GM21786 (cell line): ENCODE results near the gene FLT3.
"Not testable (repeated sequence)": the region's sequence is repeated elsewhere in the genome, so short reads cannot be mapped to it uniquely, and the experiment has no call there.

ENCODE experiments used
- ATAC-seq: cut with Tn5 transposase; IDR thresholded peaks from one replicate; pipeline ENCODE4 v1.9.1; 2021; ENCODE audit not compliant: unreplicated experiment

FLT3 gene

DNA sequence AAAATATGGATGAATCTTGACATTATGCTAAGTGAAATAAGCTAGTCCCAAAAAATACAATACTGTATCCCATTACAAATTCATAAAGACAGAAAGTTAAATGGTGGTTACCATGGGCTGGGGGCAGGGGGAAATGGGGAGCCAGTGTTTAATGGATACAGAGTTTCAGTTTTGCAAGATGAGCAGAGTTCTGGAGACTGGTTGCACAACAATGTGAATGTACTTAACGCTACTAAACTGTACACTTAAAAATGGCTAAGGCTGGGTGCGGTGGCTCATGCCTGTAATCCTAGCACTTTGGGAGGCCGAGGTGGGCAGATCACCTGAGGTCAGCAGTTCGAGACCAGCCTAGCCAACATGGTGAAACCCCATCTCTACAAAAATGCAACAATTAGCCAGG is 1.5 kb upstream of the FLT3 start:
- ATAC-seq, result not testable (repeated sequence)

DNA sequence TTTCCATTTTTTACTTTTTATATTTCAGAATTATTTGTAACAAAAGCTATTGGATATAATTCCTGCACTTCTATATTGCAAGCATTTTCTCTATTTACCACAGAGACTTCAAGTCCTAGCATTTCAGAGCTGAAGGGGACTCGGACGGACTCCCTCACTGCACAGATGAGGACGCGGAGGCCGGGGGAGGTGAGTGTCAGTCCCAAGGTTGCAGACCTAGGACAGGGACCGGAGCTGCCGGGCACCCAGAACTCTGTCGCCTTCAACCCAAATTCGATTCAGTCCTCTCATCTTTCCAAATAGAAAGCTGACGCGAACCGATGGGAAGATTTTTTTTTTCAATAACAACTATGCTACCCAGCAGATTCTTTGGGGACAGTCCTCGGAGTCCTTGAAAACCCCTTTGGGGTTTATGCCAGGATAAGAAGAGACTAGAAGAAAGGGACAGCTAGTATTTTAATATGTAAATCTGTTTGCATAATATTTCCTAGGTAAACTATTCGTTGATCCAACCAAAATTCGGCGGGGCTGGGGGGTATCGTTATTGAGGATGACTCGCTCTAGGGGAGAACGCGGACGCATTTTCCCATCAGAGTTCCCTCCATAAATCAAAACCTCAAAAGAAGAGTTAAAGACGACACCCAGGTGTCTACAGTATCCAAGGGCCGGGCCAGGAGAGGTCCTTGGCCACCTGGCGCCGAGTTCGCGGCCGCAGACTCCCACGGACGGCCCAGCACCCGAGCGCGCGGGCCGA is 803 bp downstream of the FLT3 start:
- no peak for ATAC-seq

DNA sequence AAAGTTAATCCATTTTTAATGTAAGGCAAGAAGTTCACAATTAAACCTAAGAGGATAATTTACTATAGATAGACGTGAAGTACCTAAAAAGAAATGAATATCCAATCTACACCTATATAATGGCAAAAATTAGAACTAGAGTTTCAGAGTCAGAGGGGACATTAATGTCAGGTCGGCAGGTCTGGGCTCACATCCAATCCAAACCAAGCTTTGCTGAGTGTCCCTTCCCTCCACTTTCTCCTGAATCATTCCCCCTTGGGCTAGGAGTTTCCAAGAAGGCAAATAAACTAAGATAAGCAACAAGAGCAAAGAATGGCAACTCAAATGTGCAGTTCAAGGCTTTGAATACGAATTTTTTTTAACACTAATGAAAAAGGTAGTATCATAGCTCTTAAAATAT is 2.9 kb downstream of the FLT3 start:
- ATAC-seq, result no peak

DNA sequence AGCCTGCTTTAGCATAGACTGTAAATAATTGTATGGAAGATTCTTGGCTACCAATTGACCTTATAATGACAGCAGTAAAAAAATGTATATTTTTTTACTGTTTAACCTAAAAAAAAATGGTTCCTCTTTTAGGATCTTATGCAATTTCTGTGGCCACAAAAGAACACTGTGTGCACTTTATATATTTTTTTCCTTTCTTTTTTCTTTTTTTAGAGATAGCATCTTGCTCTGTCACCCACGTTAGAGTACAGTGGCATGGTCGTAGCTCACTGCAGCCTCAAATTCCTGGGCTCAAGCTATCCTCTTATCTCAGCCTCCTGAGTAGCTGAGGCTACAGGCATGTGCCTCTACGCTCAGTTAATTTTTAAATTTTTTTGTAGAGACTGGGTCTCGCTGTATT is 6.1 kb downstream of the FLT3 start:
- ATAC-seq, result no peak

DNA sequence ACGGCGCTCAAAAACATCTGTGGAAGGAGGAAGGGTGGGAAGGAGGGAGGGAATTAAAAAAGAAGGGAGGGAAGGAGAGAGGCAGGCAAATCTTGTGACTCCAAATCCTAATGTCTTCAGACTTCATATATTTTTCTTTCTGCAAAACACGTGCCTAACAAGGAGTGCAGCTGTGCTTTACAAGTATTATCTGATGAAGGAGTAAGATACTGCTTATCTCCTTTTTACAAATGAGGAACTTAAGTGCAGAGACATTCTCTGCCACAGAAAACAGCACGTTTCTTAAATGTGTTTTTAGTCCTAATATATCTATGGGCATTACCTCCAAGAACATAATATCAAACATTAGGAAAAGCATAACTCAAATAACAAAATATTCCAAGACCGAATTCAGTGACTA is 6.5 kb downstream of the FLT3 start:
- ATAC-seq, result no peak

DNA sequence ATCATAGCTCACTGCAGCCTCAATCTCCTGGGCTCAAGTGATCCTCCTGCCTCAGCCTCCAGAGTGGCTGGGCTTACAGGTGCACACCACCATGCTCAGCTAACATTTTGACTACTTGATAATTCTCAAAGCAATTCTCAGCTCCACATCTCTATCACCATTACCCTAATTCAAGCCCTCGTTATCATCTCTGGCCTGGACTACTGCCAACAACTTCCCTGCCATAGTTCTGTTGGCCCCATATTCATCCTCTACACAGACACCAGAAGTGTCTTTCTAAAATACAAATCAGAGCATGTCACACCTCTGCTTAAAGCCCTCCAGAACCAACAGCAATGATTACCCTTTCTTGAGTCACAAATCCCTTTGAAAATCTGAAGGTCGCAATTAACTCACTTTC is 7.9 kb downstream of the FLT3 start:
- no peak for ATAC-seq

DNA sequence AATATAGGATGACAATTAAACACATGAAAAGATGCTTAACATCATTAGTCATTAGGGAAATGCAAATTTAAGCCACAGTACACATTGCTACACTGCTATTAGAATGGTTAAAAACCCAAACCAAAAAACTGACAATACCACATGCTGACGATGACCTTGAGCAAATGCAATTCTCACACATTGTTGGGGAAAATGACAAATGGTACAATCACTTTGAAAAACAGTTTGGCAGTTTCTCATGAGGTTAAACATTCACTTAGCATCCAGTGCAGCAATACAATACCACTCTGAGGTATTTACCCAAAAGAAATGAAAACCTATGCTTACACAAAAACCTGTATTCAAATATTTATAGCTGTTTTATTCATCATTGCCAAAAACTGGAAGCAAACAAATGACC is 11.3 kb downstream of the FLT3 start:
- no peak for ATAC-seq

DNA sequence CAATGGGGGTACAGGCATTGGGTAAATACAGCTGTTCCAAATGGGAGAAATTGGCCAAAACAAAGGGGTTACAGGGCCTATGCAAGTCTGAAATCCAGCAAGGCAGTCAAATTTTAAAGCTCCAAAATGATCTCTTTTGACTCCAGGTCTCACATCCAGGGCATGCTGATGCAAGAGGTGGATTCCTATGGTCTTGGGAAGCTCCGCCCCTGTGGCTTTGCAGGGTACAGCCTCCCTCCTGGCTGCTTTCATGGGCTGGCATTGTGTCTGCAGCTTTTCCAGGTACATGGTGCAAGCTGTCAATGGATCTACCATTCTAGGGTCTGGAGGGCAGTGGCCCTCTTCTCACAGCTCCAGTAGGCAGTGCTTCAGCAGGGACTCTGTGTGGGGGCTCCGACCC is 22.6 kb downstream of the FLT3 start:
- not testable (repeated sequence) for ATAC-seq

DNA sequence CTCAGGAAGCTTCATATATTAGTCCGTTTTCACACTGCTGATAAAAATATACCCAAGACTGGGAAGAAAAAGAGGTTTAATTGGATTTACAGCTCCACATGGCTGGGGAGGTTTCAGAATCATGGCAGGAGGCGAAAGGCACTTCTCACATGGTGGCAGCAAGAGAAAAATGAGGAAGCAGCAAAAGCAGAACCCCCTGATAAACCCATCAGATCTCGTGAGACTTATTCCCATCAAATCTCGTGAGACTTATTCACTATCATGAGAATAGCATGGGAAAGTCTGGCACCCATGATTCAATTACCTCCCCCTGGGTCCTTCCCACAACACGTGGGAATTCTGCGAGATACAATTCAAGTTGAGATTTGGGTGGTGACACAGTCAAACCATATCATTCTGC is 23.1 kb downstream of the FLT3 start:
- ATAC-seq, result no peak

DNA sequence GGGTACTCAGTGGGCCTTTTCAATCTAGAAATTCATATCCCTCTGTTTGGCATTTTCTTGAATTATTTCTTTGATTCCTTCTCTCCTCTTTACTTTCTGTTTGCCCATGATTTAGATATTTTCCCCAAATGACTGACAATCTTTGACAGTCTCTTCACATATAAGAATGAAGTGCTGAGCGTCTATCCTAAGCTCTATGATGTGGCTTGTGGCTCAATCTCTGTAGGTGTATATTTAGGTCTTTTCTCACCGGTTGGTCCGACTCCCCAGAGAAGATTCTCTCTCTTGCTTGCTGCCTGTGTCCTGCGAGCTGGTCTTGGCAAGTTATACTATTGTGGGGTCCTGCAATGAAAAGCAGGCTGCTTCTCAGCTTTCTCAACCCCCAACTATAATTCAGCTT is 29.0 kb downstream of the FLT3 start:
- no peak for ATAC-seq

DNA sequence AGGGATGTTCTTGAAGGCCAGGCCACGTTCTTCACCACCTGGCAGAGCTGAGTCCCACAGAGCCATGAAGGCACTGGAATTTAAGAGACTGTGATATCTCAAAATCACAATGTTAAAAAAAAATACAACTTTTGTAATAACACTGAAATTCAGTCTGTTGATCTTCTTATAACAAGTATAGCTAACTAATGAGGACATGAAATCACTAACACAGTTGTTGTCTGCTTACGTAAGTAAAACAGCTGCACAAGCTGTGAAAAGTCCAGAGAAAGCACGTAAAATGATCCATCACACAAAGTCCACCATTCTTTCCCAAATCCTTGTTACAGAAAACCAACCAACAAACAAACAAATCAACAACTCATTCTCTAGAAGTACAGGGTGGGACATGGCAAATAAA is 32.9 kb downstream of the FLT3 start:
- ATAC-seq, result no peak

DNA sequence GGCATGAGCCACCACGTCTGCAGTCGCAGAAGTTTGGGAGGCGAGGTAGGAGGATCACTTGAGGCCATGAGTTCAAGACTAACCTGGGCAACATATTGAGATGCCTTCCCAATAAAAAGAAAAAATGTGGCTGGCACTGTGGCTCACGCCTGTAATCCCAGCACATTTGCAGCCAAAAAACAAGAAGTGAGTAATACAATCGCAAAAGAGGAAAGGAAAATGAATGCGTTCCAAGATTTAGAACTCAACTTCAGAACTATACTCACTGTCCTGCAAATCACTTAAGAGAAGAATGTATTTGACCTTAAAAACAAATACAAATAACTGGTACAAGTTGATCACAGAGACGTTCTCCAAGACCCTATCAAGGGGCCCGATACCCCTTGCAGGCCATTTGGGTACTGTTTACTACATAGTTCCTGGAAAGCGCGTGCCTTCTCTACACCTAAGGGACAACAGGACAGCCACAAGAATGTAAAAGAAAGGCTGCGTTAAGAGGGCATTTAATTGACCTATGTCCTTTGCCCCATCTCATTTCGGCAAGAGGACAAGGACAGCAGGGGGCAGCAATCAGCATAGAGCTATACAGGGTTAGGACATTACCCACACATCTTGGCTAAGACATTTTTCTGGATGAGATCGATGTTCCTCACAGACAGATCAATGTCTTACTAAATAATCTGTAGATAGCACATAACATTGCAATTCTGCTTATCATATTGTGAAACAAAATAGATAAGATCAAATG is 41.3 kb downstream of the FLT3 start:
- no peak for ATAC-seq

DNA sequence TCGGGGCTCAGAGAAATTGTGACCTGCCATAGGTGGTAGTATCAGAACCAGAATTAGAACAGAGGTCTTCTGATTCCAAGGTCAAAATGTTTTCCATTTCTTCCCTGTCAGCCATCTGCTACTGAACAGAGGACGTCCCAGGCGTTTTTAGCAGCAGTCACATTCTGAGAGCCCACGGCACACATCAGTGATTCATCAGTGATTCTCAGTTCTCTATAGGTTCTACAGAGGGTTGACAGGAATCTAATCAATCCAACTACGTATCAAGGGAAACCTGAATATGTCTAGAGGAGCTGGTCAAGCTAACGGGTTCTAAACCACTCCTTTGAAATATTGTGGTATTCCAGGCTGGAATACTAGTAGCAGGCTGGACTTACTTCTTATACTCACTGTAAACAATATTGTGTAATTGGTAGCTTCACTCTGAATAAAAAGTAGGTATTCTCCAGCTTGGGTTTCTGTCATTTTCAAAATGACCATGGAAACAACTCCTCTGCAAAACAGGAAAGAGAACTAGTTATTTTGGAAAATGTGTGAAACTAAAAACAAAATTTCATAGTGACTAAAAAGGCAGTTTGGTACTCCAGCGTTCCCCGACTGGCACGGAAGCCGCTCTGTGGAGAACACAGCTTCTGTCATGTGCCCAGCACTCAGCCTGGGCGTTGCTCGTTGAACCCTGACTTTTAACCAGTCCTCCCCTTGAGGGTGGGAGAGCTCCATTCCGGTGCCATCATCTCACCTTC is 43.2 kb downstream of the FLT3 start:
- ATAC-seq, result peak; percentile 73

DNA sequence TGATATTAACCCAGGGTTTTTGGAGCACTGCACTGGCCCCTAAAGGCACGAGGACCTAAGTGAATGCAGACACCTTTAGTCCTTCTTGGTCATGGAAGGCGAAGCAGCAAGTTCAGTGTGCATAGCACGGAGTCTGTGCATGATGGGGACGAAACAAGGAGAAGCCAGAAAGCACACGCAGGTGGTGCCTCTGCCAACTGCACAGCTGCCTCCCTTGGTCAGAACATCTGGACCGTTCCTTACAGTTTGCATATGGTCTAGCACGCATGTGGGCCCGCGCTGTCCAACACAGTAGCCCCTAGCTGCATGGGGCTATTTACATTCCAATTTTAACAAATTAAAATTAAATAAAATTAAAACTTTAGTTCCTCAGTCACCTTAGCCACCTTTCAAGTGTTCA is 44.0 kb downstream of the FLT3 start:
- ATAC-seq, result no peak

DNA sequence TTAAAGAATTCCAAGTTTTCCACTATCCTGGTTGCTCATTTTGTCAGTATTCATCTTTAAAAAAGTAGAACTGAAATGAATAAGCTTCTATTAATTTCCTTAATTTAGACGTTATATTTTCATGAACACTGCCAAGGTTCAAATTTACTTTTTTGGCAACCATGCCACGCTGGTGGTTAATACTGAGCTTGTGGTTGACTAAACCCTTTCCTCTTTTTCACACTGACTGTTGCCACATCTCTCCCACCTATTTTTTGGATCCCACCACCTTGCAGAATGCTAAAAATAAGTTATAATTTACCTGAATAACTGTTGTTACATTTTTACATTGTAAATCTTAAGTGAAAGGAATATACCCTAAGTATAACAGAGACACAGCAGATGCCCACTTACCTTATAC is 45.0 kb downstream of the FLT3 start:
- no peak for ATAC-seq

DNA sequence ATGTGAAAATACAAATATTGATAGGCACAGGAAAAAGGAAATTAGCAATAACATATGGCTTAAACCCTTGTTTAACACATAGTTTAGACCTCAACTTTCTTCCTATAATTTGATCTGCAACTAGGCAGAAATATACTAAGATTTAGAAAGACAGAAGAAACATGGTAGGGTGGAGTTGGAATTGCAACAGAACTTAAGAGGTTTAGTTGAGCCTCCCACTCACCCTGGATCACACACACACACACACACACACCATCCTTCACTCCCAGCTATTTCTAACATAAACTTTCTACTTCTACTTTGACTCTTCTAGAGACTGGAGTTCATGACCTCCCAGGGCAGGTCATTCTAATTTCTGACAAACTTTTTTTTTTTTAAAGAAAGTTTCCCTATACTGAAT is 47.4 kb downstream of the FLT3 start:
- no peak for ATAC-seq

DNA sequence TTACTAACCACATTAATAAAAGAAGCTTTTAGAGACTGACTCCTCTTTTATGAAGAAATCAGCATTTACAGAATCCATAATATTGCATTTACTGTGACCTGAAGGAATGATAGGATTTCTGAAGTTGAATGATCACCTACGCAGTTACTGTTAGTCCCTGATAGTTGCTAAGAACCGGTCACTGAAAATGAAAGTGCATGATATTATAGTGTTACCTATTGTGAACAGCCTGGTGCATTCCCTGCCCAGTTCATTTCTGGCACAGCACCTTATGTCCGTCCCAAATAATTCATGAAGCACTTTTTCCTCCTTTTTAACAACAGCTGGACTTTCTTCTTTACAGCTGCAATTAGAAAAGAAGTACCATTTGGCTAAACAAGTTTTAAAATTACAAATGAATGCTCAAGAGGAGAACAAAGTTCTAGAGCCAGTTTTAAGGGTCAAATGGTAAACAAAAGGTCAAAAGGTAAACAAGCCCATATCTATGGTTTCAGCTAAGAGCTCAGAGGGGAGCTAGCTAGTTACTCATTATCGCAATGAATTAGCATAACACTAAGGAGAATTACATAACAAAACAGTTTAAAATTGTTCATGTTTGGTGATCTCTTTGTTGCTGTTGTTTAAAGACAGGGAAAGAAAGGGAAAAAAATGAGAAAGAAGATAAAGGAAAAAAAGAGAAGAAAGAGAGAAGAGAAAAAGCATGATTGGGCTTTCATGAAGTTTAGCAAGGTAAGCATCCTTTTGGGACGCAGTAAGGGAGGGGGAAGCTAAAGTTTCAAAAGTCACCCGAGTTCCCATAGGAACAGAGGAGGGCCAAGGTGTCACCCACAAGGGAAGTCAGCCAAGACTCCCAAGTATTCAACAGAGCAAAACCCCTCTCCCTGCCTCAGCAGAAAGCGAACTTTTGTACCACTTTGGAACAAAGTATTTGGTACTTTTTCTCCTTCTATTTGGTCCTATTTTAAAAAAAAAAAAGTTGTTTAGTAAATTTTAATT is 50.2 kb downstream of the FLT3 start:
- peak; percentile 62 for ATAC-seq

DNA sequence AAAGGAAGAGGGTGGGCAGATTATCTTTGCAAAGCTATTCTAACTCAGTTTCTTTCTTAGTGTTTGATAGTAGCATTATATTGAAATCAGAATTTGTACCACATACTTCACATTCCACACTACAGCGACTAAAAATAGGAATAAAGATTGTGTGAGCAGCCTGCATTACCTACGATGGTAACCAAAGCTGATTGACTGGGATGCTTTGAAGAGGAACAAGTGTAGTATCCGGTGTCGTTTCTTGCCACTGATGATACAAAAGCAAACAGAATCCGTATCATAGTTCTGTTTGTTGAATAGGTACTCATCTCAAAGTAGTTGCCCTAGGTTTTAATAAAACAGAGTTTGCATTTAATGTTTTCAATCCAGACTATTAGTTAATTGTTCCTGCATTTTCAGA is 51.2 kb downstream of the FLT3 start:
- ATAC-seq, result no peak

DNA sequence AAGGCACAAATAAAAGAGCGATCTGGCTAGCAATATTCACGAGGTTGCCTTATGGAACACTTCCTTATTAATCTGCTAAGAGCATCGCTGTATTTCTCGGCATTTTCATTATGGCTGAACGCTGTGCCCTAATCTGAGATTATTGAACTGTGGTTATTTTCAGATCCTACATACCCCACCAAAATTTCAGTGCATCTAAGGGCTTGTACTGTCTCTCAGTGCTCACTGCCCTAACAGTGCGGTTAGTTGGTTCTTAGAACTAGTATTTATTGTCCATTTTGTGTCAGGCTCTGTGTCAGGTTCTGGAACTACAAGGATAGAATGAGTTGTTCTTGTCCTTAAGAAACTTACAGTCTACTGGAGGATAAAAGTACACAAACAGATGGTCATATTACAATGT is 51.6 kb downstream of the FLT3 start:
- no peak for ATAC-seq

DNA sequence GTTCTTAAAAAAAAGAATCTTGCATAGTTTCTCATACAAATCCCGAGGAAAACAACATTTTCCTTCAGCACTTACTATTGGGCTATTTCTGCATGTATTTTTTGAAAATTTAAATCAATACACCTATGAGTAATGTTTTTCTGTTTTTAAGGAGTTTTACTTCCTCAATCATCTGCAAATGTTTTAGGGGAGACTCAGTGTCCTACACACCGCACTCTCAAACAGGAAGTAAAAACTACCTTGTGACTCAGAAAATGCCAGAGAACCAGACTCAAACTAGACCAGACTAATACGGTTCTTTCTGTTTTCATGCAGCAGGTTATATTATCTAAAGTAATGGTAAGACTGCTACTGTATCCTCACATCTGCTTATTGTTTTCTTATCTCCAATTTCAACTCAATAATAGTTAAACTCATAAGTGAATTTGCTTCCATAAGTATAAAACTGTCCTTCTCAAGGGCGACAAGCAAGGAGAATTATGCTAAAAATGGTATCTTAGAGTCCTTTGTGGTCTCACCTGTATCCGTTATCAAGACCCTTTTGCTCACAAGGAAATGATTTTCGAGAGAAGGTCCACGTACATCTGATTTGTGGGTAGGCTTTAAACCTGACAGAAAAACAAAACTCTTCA is 52.5 kb downstream of the FLT3 start:
- ATAC-seq, result peak; percentile 83
